Renal pelvis (tissue), 4 donors: Measurements from ENCODE around the gene RNU6-9. TPM values are rescaled to one million over a fixed set of nuclear protein-coding genes. Genes with fewer than 3 reads are reported as not detected.
"Not testable (repeated sequence)": the region's sequence is repeated elsewhere in the genome, so short reads cannot be mapped to it uniquely, and the experiment has no call there.

Experiments
- DNase-seq: peaks from one replicate; pipeline ENCODE4 v3.0.0-alpha.2; 2013
- polyA plus RNA-seq, 3 donors: library from polyadenylated mRNA; unstranded; fragments of 120-200 nt; gene quantifications; one replicate each; pipeline ENCODE4 v1.2.1, GENCODE V29; 2013; ENCODE audit not compliant: insufficient read length in 3 of 3

RNU6-9 gene
- polyA plus RNA-seq, 3 donors: not detected

- not testable (repeated sequence) for DNase-seq
Observed at GRCh38 chr19:877992-878660, 15.2 kb upstream of the RNU6-9 start.

- not testable (repeated sequence) for DNase-seq
Observed at GRCh38 chr19:878751-879561, 14.3 kb upstream of the RNU6-9 start.

- DNase-seq: no peak
Observed at GRCh38 chr19:879711-880438, 13.4 kb upstream of the RNU6-9 start.

- DNase-seq: no peak
Observed at GRCh38 chr19:881385-882071, 11.8 kb upstream of the RNU6-9 start.

GRCh38 chr19:882871-883497 is 10.3 kb upstream of the RNU6-9 start:
- no peak for DNase-seq

GRCh38 chr19:883661-884211 is 9.5 kb upstream of the RNU6-9 start:
- DNase-seq: no peak

GRCh38 chr19:884420-885211 is 8.7 kb upstream of the RNU6-9 start:
- DNase-seq: no peak

- no peak for DNase-seq
Observed at GRCh38 chr19:885536-886224, 7.6 kb upstream of the RNU6-9 start.

GRCh38 chr19:887072-887471 is 6.2 kb upstream of the RNU6-9 start:
- DNase-seq: no peak

- no peak for DNase-seq
Observed at GRCh38 chr19:887599-887998, 5.7 kb upstream of the RNU6-9 start.

- DNase-seq: no peak
Observed at GRCh38 chr19:888581-889385, 4.5 kb upstream of the RNU6-9 start.

- no peak for DNase-seq
Observed at GRCh38 chr19:889662-890295, 3.5 kb upstream of the RNU6-9 start.

GRCh38 chr19:890831-891230 is 2.5 kb upstream of the RNU6-9 start:
- no peak for DNase-seq

- not testable (repeated sequence) for DNase-seq
Observed at GRCh38 chr19:891421-892200, 1.7 kb upstream of the RNU6-9 start.

GRCh38 chr19:892243-892893 is 916 bp upstream of the RNU6-9 start:
- DNase-seq: no peak

- DNase-seq: no peak
Observed at GRCh38 chr19:896434-896833, 3.1 kb downstream of the RNU6-9 start.

GRCh38 chr19:896999-897398 is 3.7 kb downstream of the RNU6-9 start:
- DNase-seq: no peak
